Transverse colon (tissue), 4 donors: Measurements from ENCODE around the gene MAPK1. TPM values are rescaled to one million over a fixed set of nuclear protein-coding genes. Genes with fewer than 3 reads are reported as not detected.
A peak's percentile ranks its signal among the peaks of the same experiment; 100 is the strongest.

ENCODE experiments used
- DNase-seq: peaks from one replicate; pipeline ENCODE4 v3.0.0-alpha.2; 2019
- H3K27ac ChIP-seq, 4 donors: fragments of 200-600 bp; sonication (generic); 2 replicates each; pipeline ENCODE4 v1.5.1; 2016 to 2018; ENCODE audit warnings: inconsistent platforms in 4 of 4
- H3K27me3 ChIP-seq: fragments of 200-600 bp; sonication (generic); 2 replicates; pipeline ENCODE4 v1.5.1; 2017; ENCODE audit warnings: inconsistent platforms
- H3K36me3 ChIP-seq, 4 donors: fragments of 200-600 bp; sonication (generic); 2 replicates each; pipeline ENCODE4 v1.5.1; 2017 to 2019; ENCODE audit warnings: inconsistent platforms in 4 of 4
- H3K4me1 ChIP-seq, 4 donors: fragments of 200-600 bp; sonication (generic); 2 replicates each; pipeline ENCODE4 v1.5.1; 2017 to 2020; ENCODE audit warnings: inconsistent platforms in 4 of 4
- H3K4me3 ChIP-seq, 4 donors: fragments of 200-600 bp; sonication (generic); 1 replicate in 1 of 4; 2 replicates in 3 of 4; pipeline versions ENCODE4 v1.5.1 to v1.6.1; 2017 to 2019; ENCODE audit warnings: inconsistent platforms in 4 of 4
- H3K9me3 ChIP-seq, 2 donors: fragments of 200-600 bp; sonication (generic); 2 replicates each; pipeline ENCODE4 v1.5.1; 2017 to 2019; ENCODE audit warnings: inconsistent platforms in 2 of 2
- EP300 ChIP-seq: sonication (generic); formaldehyde crosslinking; IDR thresholded peaks from one replicate; pipeline ENCODE4 v1.6.1; 2017; ENCODE audit warnings: antibody characterized with exemption, low read depth
- POLR2A ChIP-seq: fragments of 450-650 bp; IDR thresholded peaks from one replicate; pipeline ENCODE4 v1.6.1; 2016; ENCODE audit warnings: antibody characterized with exemption, mild to moderate bottlenecking, moderate library complexity
- POLR2AphosphoS5 ChIP-seq, 3 donors: sonication (generic); formaldehyde crosslinking; IDR thresholded peaks; one replicate each; pipeline ENCODE4 v1.6.1; 2016; ENCODE audit warnings: antibody characterized with exemption in 3 of 3
- WGBS, 2 donors: methylation state at CpG; one replicate each; pipeline ENCODE4 v1.1.5; 2018; ENCODE audit warnings: low coverage in 1 of 2; 5-methylcytosine and 5-hydroxymethylcytosine counted together
- in situ Hi-C, 4 donors: fragments of 200-750 bp; cut with MboI; loops; one replicate each; pipeline versions ENCODE4 v1.15.0 to v1.15.1; 2017; ENCODE audit warnings: low sequenced_read_pairs in 3 of 4, low pct_ligation_motif_present in 1 of 4, low pct_unique_long_range_greater_than_20kb in 1 of 4
- intact Hi-C: fragments of 100-400 bp; cut with DNase I; formaldehyde crosslinking; loops from one replicate; pipeline ENCODE4 v1.15.1; 2023; ENCODE audit warnings: low total_unique reads
- total RNA-seq, 4 donors: library from RNA; depleted of rRNA; stranded (reverse); fragments of >200 nt; gene quantifications; one replicate each; pipeline ENCODE4 v1.1.0, GENCODE V29; 2016
- TF ChIP-seq, protein P1 (sequence below), 5 experiments: fragments of 200-600 bp in 3 of 5; fragments of 450-650 bp in 2 of 5; sonication (generic) in 3 of 5; IDR thresholded peaks; 1 replicate in 2 of 5; 2 replicates in 3 of 5; pipeline ENCODE4 v1.5.1; 2016 to 2017; ENCODE audit warnings: antibody characterized with exemption in 5 of 5, inconsistent platforms in 3 of 5, mild to moderate bottlenecking in 2 of 5, moderate library complexity in 1 of 5

The MAPK1 gene
- total RNA-seq, 4 donors from 2014 or later: 37.1 to 303 (median 57.0) TPM

DNA sequence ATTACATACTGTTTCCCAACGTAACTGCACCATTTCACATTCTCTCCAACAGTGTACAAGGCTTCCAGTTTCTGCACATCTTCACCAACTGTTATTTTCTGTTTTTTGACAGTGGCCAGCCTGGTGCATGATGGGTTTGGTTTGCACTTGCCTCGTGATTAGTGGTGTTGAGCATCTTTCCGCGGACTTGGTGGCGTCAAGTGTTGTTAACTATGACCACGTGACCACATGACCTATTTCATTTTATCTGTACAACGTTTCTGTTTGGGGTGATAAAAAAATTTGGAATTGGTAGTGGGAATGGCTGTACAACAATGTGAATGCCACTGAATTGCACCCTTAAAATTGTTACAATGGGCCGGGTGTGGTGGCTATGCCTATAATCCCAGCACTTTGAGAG is 129.4 kb downstream of the MAPK1 start:
- no peak for TF ChIP-seq POLR2A
- no peak for TF ChIP-seq POLR2AphosphoS5 (IDR thresholded peaks at IDR 0.05)
- TF ChIP-seq, protein P1, sequence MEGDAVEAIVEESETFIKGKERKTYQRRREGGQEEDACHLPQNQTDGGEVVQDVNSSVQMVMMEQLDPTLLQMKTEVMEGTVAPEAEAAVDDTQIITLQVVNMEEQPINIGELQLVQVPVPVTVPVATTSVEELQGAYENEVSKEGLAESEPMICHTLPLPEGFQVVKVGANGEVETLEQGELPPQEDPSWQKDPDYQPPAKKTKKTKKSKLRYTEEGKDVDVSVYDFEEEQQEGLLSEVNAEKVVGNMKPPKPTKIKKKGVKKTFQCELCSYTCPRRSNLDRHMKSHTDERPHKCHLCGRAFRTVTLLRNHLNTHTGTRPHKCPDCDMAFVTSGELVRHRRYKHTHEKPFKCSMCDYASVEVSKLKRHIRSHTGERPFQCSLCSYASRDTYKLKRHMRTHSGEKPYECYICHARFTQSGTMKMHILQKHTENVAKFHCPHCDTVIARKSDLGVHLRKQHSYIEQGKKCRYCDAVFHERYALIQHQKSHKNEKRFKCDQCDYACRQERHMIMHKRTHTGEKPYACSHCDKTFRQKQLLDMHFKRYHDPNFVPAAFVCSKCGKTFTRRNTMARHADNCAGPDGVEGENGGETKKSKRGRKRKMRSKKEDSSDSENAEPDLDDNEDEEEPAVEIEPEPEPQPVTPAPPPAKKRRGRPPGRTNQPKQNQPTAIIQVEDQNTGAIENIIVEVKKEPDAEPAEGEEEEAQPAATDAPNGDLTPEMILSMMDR (IDR thresholded peaks at IDR 0.05): no peak
- in situ Hi-C loops: no loop called here
- H3K36me3 ChIP-seq: no peaks in the 10 kb centered on the region
- 72 to 73% methylated on average over 7 to 8 of the region's 8 CpGs for WGBS, 2 donors
- H3K27ac ChIP-seq: no peak overlapping the region
- intact Hi-C loops: no loop called here
- DNase-seq: no peak
- no peaks in the 10 kb centered on the region for H3K27me3 ChIP-seq
- peaks cover 4 to 17% (median 12%) of the 10 kb centered on the region in 4 donors for H3K4me1 ChIP-seq
- no peaks in the 10 kb centered on the region for H3K9me3 ChIP-seq
- H3K4me3 ChIP-seq: no peak overlapping the region

DNA sequence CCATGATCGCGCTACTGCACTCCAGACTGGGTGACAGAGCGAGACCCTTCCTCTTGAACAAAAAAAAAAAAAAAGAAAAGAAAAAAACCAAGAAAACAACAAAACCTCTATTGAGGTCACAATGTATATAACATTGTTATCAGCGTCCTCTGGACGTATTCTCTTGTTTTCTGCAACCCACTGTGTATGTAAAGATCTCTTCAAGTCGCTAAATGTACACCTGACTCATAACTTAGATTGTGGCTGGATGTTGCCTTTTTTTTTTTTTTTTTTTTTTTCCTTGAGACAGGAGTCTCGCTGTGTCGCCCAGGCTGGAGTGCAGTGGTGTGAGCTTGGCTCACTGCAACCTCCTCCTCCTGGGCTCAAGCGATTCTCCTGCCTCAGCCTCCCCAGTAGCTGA is 130.5 kb downstream of the MAPK1 start:
- intact Hi-C loops: no loop called here
- 75 to 84% methylated on average over 6 to 9 of the region's 9 CpGs for WGBS, 2 donors

DNA sequence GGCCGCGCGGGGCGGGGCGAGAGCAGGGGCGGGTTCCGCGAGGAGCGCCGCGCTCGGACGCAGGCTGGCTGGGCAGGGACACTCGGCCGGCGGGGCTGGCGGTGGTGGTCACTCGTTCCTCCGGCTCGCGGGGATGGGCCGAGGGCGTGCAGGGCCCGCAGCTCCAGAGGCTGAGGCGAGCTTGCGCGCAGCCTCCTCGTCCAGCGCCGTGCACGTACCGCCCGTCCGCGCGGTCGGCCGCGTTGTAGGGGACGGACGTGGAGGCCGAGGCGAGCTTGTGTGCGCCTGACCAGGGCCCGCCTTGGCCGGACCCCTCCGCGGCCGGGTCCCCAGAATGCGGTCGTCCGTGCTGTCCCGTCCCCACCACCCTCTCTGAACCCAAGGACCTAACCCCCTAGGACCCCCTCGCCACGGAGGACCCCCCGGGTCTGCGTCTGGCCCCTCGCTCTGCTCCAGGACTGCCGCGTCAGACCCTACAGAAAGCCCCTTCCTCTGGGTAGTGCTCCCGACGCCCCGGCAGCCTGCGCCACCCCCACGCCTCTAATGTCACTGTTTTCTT is 131.3 kb downstream of the MAPK1 start:
- intact Hi-C loops: no loop called here

More for the DNA sequence above, 130.5 kb downstream of the MAPK1 start:
- H3K27ac ChIP-seq: no peak overlapping the region
- no peaks in the 10 kb centered on the region for H3K9me3 ChIP-seq
- H3K36me3 ChIP-seq: no peaks in the 10 kb centered on the region
- DNase-seq: no peak
- H3K27me3 ChIP-seq: no peaks in the 10 kb centered on the region
- H3K4me1 ChIP-seq: peaks cover 4 to 17% (median 12%) of the 10 kb centered on the region in 4 donors
- in situ Hi-C loops: no loop called here
- no peak overlapping the region for H3K4me3 ChIP-seq
- TF ChIP-seq POLR2AphosphoS5 (IDR thresholded peaks at IDR 0.05): no peak
- TF ChIP-seq POLR2A: no peak
- no peak for TF ChIP-seq EP300
- TF ChIP-seq, protein P1 (IDR thresholded peaks at IDR 0.05): no peak

DNA sequence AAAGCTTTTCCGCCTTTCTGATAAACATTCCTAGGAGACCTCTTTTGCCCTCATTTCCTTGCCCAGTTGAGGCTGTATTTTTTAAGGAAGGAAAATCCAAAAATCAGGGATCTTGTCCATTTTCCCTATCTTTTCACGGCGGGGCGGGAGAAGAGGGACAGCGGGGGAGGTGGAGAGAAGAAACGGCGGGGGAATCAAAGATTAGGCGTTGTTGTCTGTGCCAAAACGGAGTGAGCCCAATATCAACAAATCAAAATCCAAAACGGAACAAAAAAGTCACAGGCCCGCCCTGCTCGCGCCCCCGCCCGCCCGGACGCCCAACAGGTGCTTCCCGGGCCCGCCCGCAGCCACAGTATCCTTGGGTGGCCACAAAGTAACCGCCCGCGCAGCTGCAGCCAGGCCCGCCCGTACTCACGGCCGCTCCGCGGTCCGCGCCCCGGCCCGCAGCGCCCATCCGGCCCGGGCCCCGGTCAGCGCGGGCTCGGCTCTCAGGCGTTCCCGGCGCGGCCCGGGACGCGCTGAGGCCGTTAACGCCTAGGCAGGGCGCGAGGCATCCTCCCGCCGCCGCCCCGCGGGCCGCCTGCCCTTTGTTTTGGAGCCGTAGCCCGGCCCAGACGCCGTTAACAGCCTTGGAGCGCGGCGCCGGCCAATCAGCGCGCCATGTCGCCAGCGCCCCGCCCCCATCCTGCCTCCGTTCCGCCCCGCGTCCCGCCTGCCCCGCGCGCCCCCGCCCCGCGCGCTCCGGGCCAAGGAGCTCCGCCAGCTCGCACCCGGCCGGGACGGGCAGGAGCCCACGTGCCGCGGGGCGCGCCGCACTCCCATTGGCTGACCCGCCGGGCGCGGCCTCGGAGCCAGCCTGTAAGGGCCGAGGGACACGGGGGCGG is 132.0 kb downstream of the MAPK1 start, which contains the start of gene YPEL1:
Gene YPEL1 (minus strand): TSS at position 595 of the 884 bp plus-strand sequence. CDS start 25,050 bp downstream, outside the sequence.
- Histone ChIP-seq H3K27me3 (no peaks in the 10 kb centered on the region), H3K27ac (peak within 1 kb of the TSS; percentile 82 to 88 (median 85)), H3K36me3 (no peaks in the 10 kb centered on the region), H3K9me3 (no peaks in the 10 kb centered on the region), H3K4me3 (peak within 1 kb of the TSS; percentile 28 to 60 (median 52)), H3K4me1 (peaks cover 4 to 17% (median 12%) of the 10 kb centered on the region in 4 donors)
- DNase-seq: peak; percentile 97
- 2% methylated on average over 10 to 29 of the region's 102 CpGs for WGBS, 2 donors
- intact Hi-C loops: no loop called here
- in situ Hi-C loops: no loop called here
- TF ChIP-seq POLR2AphosphoS5 (IDR thresholded peaks at IDR 0.05) (peak; percentile 85 to 95 (median 86)), POLR2A (peak; percentile 61), EP300 (no peak)
- TF ChIP-seq, protein P1 (IDR thresholded peaks at IDR 0.05): no peak

More for the DNA sequence above, 131.3 kb downstream of the MAPK1 start:
- H3K4me3 ChIP-seq: peak overlapping the region; percentile 28 to 54 (median 46)
- in situ Hi-C loops: no loop called here
- no peaks in the 10 kb centered on the region for H3K36me3 ChIP-seq
- peak in 2 of 3 donors; percentile 13 to 34 for TF ChIP-seq POLR2AphosphoS5 (IDR thresholded peaks at IDR 0.05)
- TF ChIP-seq, protein P1 (IDR thresholded peaks at IDR 0.05): no peak
- peak overlapping the region; percentile 49 to 82 (median 68) for H3K27ac ChIP-seq
- 26% methylated on average over 32 of the region's 65 CpGs; no CpG with 5 or more reads in 1 of the 2 donors for WGBS, 2 donors
- H3K9me3 ChIP-seq: no peaks in the 10 kb centered on the region
- peaks cover 4 to 17% (median 12%) of the 10 kb centered on the region in 4 donors for H3K4me1 ChIP-seq
- H3K27me3 ChIP-seq: no peaks in the 10 kb centered on the region
- DNase-seq: no peak
